ENCODE measurements around the gene ATRN.
"Not testable (repeated sequence)": the region's sequence is repeated elsewhere in the genome, so short reads cannot be mapped to it uniquely, and the experiment has no call there.

The ATRN gene

DNA sequence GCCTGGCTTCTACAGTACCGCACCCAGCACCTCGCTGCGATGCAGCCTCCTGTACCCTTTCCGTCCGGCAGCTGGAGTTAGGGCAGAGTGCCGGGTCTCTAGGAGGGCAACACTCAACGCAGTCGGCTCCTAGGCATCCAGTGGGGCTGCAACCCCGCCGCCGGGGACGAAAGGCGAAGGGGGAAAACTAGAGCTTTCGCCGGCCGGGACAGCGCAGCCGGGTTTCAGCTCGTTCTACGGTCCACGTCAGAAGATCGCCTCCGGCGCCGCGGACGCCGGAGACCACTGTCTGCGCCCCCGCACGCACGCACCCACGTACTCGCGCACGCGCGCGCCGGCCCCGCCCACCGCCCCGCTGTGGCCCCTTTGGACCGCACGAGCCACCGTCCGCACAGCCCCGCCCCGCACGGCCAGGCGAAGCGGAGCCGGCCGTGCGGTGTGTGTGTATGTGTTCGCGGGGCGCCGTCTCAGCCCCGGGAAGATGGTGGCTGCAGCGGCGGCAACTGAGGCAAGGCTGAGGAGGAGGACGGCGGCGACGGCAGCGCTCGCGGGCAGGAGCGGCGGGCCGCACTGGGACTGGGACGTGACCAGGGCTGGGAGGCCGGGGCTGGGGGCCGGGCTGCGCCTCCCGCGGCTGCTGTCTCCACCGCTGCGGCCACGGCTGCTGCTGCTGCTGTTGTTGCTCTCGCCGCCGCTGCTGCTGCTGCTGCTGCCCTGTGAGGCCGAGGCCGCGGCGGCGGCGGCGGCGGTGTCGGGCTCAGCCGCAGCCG, at the start of gene ATRN:
Gene ATRN, plus strand, starts transcription at position 392 of the 770 bp plus-strand sequence. Its CDS starts 90 bp downstream, at position 482.
- FAIRE-seq, result no peak

DNA sequence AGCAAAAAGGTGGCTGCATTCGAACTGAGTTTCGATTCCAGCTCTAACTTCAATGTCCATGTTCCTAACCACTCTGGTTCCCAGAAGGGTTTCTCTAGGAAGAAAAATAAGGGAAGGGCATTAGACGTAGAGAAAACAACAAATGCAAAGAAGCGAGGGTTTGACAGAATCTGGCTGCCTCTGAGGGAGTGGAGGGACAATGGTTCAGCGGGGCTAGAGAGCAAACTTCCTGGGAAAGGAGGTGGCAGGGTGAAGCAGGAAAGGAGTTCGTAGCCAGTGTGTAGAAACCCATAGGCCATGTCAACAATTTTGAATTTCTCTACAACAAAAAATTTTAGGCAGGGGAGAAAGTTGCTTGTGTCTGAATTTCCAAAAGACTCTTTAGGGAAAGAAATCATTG, 48.8 kb upstream of the ATRN start:
- no peak for FAIRE-seq

DNA sequence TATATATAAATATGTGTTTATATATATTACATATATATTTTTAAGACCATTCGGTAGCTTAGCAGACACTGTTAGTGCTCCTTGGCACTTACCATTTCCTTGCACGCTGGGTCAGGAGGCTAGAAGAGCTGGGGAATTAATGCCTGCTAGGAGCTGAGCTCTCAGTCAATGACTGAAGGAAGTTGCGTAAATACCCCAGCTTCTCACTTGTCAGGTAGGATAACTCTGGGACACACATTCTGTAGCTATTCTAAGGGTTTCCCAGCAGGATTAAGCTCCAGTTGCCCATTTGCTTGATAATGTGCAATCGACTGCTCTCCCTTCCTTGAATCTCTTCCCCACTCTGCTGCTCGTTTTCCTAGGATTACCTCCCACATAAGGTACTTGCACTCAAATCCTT, 47.7 kb upstream of the ATRN start:
- no peak for FAIRE-seq

DNA sequence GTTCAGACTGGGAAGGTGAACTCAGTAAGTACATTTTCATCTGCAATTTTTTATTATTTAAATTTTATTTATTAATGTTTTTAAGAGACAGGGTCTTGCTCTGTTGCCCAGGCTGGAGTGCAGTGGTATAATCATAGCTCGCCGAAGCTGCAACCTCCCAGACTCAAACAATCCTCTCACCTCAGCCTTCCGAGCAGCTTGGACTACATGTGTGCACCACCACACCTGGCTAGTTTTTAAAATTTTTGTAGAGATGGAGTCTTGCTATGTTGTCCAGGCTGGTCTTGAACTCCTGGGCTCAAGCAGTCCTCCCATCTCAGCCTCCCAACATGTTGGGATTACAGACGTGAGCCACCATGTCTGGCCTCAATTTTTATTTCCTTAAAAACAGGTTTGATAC, 44.1 kb upstream of the ATRN start:
- not testable (repeated sequence) for FAIRE-seq

DNA sequence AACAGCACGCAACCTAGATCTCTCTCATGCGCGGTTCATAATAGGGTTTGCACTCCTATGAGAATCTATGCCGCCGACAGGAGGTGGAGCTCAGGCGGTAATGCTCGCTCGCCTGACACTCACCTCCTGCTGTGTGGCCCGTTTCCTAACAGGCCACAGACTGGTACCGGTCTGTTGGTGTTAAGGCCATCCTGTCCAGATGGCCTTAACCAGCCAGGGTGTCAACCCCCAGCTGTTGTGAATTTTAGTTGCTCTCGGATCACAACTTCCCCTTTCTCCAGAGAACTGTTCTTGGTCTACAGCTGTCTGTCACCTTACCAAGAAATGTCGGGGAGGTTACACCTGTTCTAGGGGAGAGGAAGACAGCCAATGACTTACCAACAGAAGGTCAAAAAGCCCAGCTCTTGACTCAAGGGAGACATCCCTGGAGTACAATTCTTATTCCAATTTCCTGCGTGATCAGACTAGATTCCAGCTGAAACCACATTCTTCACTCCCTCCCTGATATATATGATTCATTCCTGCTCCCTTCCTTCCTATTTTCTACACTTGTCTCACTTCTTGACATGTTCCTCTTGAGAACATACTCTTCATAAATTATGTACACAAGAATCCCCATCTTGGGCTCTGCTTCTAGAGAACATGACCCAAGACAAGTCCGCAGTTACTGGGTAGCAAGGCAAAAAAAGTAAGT, 40.3 kb upstream of the ATRN start:
- no peak for FAIRE-seq

DNA sequence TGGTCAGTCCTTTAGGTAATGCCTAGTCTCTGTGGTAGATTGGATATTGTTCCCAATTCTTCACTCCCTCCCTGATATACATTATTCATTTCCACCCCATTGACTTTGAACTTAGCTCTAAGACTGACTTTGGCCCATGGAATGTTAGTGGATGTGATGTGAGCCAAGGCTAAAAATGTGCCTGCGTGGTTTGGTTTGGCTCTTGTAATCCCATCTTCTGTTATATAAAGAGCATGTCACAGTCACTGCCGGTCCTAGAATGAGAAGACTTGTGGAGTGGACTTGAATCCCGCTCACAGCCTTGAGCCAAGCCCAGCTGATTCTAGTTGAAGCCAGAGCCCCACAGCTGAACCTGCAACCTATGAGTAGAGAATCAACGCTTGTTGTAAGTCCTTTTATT, 39.7 kb upstream of the ATRN start:
- FAIRE-seq, result no peak

DNA sequence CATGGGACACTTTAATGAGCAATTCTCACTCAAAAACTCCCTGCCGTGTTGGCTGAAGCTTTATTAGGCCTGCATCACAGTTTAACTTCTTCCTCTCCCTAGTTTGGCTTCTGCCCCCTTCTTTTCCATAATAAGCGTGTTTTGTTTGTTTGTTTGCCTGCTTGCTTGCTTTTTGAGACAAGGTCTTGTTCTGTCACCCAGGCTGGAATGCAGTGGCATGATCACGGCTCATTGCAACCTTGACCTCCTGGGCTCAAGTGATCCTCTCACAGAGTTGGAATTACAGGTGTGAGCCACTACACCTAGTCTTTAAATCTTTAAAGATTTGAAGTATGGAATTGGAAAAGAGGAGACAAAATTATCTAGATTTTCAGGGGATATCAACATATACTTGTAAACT, 38.0 kb upstream of the ATRN start:
- no peak for FAIRE-seq

DNA sequence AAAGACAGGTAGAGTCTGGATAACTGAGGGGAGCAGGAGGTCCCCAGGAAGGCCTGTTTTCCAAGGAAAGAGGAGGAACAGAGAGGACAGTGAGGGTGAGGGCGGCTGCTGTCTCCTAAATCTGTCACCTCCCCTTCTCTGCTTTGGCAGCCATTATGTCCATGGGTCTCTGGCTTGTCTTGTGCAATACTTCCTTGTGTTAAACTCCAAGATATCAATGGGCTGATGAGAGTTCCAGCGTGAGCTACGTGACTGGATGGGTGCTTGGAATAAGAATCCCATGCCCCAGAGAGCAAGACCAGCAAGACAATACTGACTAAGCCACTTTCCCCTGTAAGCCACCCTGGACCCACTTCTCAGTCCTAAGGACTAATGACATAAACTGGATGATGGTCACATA, 37.1 kb upstream of the ATRN start:
- FAIRE-seq, result no peak

DNA sequence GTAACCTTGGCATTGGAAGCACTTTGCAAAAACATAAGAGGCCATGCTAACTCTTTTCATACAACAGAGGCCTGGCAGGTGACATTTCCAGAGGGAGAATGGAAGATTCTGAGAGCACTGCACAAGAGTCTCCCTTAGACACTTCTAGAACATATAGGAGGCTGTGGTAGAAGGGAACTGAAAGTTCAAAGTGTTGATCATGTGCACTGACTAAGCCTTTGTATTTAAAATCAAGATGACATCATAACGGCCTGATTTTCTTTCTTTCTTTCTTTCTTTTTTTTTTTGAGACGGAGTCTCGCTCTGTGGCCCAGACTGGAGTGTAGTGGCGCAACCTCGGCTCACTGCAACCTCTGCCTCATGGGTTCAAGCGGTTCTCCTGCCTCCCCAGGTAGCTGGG, 36.6 kb upstream of the ATRN start:
- FAIRE-seq, result no peak

DNA sequence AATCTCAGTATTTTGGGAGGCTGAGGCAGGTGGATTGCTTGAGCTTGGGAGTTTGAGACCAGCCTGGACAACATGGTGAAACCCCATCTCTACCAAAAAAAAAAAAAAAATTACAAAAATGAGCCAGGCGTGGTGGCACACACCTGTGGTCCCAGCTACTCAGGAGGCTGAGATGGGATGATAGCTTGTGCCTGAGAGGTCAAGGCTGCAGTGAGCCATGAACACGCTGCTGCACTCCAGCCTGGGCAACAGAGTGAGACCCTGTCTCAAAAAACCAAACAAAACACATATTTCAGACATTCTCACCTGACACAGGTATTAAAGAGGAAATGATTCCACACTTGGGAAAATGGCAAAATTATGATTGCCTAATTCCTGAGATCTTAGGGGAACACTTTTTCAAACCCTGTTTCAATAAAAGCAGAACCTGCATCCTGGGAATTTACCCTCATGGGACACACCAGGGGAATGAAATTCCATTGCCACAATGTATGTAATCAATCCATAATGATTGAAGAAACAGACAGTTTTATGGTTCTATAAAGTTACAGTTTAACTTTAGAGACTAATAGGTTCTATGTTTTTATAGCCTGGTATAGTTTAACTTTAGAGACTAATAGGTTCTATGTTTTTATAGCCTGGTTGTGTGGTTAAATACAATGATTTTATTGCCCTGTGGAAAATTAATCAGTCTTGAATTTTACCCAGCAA, 33.8 kb upstream of the ATRN start:
- no peak for FAIRE-seq

DNA sequence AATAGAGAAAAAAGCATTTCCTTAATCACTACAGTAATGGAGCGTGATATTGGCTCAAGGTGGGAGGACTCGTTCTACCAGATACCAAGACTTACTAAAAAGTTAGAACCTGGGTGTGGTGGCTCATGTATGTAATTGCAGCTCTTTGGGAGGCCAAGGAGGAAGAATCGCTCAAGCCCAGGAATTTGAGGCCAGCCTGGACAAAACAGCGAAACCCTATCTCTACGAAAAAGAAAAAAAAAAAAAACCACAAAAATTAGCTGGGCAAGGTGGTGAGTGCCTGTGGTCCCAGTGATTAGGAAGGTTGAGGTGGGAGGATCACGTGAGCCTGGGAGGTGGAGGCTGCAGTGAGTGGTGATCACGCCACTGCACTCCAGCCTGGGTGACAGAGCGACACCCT, 24.0 kb upstream of the ATRN start:
- FAIRE-seq, result no peak

DNA sequence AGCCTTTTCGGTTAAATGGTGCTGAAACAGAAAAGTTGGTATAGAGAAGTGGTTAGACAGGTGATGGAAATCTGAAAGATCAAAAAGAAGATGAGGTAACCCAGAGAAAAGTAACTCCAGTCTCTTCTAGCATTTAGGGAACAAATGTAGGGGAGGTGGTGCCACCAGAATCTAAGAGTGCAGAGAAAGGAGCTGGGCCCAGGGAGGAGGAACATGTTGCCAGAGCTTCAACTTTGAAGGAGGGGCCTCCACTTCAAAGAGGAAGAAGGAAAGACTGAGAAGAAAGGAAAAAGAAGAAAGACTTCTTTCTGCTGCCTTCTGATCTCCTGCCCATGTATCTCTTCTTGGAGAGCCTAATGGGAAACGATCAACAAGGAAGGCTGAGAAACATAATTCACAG, 23.5 kb upstream of the ATRN start:
- no peak for FAIRE-seq

DNA sequence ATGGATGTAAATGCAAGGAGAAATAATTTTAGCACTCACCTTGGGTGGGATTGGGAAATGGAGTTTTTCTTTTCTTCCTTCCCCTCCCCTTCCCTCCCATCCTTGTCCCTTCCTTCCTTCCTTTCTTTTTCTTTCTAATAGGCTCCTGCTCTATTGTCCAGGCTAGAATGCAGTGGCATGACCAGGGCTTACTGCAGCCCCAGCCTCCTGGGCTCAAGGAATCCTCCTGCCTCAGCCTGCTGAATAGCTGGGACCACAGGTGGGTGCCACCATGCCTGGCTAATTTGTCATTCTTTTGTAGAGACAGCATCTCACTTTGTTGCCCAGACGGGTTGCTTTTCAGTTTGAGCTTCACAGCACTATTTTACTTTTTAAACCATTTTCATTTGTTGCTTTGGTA, 21.5 kb upstream of the ATRN start:
- FAIRE-seq, result no peak

DNA sequence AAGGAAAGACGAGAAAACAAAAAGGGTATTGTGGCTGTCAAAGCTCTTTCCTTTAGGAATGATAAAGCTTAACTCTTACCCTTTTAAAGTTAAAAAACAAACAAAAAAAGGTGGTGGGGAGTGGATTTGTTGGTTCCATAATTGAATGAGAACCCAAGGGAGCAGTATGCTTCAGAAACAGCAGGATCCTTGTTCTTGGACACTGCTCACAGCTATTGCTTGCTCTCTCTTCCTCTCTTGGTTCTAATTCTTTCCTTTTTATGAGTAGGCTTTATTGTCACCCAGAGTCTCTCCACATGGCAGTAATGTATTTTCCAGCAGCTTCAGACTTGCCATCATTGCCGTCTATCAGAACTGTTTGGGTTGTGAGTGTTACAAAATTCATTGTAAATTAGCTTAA, 18.7 kb upstream of the ATRN start:
- no peak for FAIRE-seq

DNA sequence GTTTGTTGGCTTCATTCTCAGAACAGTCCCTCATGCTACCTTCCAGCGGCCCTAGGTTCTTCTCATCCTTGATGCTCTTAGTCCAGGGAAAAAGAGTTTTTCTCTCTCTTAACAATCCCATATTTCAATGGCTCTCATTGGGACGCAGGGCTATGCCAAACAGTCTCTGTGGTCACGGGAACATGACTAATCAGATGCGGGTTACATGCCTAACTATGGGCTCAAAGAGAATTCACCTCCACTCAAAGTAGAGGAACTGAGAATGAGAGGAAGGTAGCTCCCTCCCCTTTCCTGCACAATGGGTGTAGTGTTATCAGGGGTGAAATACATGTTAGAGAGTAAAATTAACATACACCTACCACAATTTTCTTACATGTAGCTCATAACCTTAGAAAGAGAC, 18.1 kb upstream of the ATRN start:
- FAIRE-seq, result no peak

DNA sequence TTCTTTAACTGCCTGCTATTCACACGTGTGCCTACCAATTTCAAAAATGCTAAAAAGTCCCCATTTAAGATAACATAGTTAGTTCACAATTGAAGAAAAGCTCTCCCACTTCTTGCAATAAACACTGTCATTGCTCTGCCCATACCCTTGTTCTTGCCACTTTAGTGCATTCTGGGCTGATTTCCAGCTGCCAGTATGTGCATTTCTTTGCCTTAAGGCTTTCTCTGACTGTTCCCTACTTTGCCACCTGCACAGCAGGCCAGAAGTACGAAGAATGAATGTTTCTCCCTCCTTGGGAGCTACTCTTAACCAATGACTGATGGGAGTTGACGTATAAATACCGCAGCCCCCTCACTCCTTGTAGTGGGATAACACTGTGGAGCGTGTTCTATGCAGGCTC, 16.0 kb upstream of the ATRN start:
- no peak for FAIRE-seq

DNA sequence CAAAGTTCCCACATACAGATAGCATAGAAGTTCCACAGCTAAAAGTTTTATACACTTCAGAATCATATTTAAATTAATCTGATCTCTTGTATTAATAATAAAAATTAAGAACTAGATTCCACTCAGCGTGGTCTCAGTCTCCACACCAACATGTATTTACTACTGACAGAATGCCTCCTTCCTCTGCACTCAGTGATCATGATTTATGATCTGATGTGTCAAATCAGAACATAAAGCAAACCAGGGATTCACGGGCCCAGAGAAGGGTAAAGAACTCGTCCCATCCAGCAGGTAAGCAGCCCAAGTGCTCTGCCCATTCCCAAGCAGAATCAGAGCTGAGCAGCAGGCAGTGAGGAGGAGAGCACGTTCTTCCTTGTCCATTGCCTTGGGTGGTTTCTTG, 14.2 kb upstream of the ATRN start:
- FAIRE-seq, result no peak

DNA sequence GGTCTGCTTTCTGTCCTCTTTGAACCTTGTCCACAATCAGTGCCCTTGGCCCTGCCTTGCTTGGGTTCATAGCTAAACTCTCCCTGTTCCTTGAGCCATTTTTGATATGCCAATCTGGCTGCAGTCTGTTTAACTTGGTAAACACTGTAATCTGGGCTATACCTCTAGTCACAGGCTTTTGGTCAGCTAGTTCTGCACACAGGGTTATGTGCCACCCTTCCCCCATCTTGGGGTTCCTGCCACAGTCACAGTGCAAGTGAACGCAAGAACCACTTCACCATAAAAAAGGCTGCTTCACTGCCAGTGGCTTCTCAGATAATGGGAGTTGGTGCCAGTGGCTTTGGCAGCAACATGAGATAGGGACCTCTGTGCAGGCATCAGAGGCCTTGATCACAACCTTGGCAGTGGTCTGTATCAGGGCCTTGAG, 10.9 kb upstream of the ATRN start:
- no peak for FAIRE-seq

DNA sequence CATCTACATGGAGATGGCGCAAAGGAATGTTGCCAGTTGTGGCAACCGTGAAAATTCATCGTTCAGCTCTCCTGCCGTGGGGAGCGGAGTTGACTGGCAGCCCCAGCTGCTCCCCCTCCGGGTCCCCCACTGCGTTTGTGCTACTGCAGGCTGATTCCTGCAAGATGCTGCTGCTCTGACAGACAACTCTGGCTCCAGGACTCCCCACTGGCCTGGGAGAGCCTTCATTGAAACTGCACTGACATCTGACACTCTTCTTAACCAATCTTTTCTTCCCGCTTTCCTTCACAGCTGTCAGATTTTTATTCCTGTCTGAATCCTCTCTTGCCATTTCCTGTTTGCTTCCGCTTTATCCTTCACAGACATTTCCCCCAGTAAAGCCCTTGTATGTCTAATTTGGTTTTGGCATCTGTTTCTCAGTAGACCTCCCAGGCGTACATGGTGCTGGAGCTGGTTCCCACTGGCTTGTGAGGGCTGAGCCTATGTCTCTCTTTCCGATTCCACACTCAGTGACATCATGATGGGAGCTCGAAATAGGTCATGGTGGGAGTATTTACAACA, 9.5 kb upstream of the ATRN start:
- no peak for FAIRE-seq

DNA sequence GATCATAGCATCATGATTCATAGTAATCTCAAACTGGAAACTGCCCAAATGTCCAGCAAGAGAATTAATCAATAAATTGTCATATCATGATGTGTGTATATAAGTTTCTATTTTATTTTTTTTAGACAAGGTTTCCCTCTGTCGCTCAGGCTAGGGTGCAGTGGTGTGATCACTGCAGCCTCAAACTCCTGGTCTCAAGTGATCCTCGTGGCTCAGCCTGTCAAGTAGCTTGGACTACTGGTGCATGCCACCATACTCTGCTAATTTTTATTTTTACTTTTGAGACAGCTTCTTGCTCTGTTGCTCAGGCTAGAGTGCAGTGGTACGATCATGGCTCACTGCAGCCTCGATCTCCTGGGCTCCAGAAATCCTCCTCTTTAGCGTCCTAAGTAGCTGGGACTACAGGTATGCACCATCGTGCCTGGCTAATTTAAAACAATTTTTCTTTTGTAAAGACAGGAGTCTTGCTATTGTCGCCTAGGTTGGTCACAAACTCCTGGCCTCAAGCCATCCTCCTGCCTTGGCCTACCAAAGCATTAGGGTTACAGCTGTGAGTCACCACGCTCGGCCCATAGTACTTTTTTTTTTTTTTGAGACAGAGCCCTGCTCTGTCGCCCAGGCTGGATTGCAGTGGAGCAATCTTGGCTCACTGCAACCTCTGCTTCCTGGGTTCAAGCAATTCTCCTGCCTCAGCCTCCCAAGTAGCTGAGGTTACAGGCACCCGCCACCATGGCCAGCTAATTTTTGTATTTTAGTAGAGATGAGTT, 8.7 kb upstream of the ATRN start:
- no peak for FAIRE-seq

DNA sequence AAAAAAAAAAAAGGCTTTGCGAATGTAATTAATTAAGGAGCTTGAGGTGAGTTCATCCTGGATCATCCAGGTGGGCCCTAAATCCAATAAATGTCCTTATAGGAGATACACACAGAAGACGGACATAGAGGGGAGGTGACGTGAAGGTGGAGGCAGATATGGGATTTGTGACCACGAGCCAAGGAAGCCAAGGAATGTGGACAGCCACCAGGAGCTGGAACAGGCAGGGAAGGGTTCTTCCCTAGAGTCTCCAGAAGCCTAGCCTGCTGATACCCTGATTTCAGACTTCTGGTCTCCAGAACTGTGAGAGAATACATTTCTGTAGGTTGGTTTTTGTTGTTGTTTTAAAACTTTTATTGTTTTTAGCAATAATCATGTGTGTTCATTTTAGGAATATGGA, 6.7 kb upstream of the ATRN start:
- no peak for FAIRE-seq

DNA sequence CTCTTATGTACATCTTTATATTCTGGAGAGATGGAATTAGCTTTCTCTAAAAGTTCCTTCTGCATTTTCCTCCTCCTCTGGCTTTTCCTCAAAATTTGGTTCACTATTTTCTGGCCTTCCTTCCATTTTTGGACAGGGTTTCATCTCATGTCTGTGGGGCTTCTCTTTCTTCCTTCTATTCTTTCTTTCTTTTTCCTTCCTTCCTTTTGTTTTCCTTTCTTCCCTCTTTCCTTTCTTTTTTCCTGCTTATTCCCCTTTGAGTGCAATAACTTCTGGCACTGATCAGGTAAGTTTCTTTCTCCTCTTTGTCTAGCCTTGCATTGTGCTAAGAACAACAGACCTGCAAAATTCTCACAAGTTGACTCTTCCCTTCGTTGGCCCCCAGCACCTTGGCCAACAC, 5.5 kb upstream of the ATRN start:
- FAIRE-seq, result no peak

DNA sequence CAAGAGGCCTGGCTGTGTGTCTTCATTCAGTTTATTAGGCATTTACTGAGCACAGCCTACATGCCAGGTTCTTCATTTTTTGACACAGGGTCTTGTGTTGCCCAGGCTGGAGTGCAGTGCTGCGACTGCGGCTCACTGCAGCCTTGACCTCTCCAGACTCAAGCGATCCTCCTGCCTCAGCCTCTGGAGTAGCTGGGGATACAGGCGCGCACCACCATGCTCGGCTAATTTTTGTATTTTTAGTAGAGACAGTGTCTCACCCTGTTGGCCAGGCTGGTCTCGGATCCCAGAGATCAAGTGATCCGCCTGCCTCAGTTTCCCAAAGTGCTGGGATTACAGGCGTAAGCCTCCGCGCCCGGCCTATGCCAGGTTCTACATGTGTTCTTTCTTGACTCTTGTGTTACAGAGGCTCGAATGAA, 601 bp upstream of the ATRN start:
- FAIRE-seq, result no peak

Data from colon (tissue), 2 donors.